Measurements from ENCODE around the gene NPHP4.

The NPHP4 gene

GRCh38 chr1:5891736-5892135, 100.5 kb downstream of the NPHP4 start:
- DNase-seq (ENCODE audit: low read depth) = no peak

- no peak for DNase-seq (ENCODE audit: low read depth)
Observed at GRCh38 chr1:5891137-5891536, 101.1 kb downstream of the NPHP4 start.

- DNase-seq (ENCODE audit: low read depth) = no peak
Observed at GRCh38 chr1:5890346-5891106, 101.7 kb downstream of the NPHP4 start.

GRCh38 chr1:5889901-5890300, 102.3 kb downstream of the NPHP4 start:
- no peak for DNase-seq (ENCODE audit: low read depth)

GRCh38 chr1:5889462-5889861, 102.8 kb downstream of the NPHP4 start:
- no peak for DNase-seq (ENCODE audit: low read depth)

GRCh38 chr1:5888606-5889211, 103.5 kb downstream of the NPHP4 start:
- DNase-seq (ENCODE audit: low read depth) = no peak

- no peak for DNase-seq (ENCODE audit: low read depth)
Observed at GRCh38 chr1:5887971-5888361, 104.3 kb downstream of the NPHP4 start.

GRCh38 chr1:5887349-5887970, 104.8 kb downstream of the NPHP4 start:
- no peak for DNase-seq (ENCODE audit: low read depth)

- DNase-seq (ENCODE audit: low read depth) = no peak
Observed at GRCh38 chr1:5886541-5887348, 105.5 kb downstream of the NPHP4 start.

GRCh38 chr1:5886140-5886483, 106.1 kb downstream of the NPHP4 start:
- DNase-seq (ENCODE audit: low read depth) = no peak

- DNase-seq (ENCODE audit: low read depth) = no peak
Observed at GRCh38 chr1:5885471-5886139, 106.6 kb downstream of the NPHP4 start.

- DNase-seq (ENCODE audit: low read depth) = no peak
Observed at GRCh38 chr1:5884110-5884509, 108.1 kb downstream of the NPHP4 start.

- no peak for DNase-seq (ENCODE audit: low read depth)
Observed at GRCh38 chr1:5883129-5884048, 108.8 kb downstream of the NPHP4 start.

GRCh38 chr1:5882367-5883128, 109.7 kb downstream of the NPHP4 start:
- no peak for DNase-seq (ENCODE audit: low read depth)

- DNase-seq (ENCODE audit: low read depth) = no peak
Observed at GRCh38 chr1:5881526-5882222, 110.6 kb downstream of the NPHP4 start.

- DNase-seq (ENCODE audit: low read depth) = no peak
Observed at GRCh38 chr1:5880630-5881405, 111.4 kb downstream of the NPHP4 start.

- no peak for DNase-seq (ENCODE audit: low read depth)
Observed at GRCh38 chr1:5879421-5879820, 112.8 kb downstream of the NPHP4 start.

GRCh38 chr1:5878971-5879370, 113.3 kb downstream of the NPHP4 start:
- no peak for DNase-seq (ENCODE audit: low read depth)
